Caco-2 (cell line): ENCODE data around the gene PRR11. TPM values are rescaled to one million over a fixed set of nuclear protein-coding genes. Genes with fewer than 3 reads are reported as not detected.
A peak's percentile ranks its signal among the peaks of the same experiment; 100 is the strongest.

Source experiments
- BruUV-seq: library from RNA; stranded (reverse); fragments of 400-500 nt; replicated peaks from 2 replicates; lab custom pipeline; 2021; lab: Mats Ljungman, UMichigan
- CTCF ChIA-PET: fragments of 300-600 bp; sonication (Branson Sonifier 250); formaldehyde crosslinking; loops from one replicate; lab custom pipeline; 2022; ENCODE audit warnings: antibody characterized with exemption; lab: Charles Lee
- POLR2A ChIA-PET: fragments of 300-600 bp; sonication (Branson Sonifier 250); formaldehyde crosslinking; loops from one replicate; lab custom pipeline; 2022; ENCODE audit warnings: antibody characterized with exemption; lab: Charles Lee
- DNase-seq, 2 experiments: peaks; one replicate each; pipeline versions ENCODE4 v3.0.0 to v3.0.0-alpha.2; 2020 to 2022
- H3K27me3 ChIP-seq: replicated peaks from 2 replicates; pipeline ENCODE4 v1.6.0; 2011; ENCODE audit warnings: low read length; ENCODE audit not compliant: control insufficient read depth, insufficient read depth
- H3K36me3 ChIP-seq: 2 replicates; pipeline ENCODE4 v1.5.1; 2011; ENCODE audit warnings: low read length; ENCODE audit not compliant: control insufficient read depth, insufficient read depth
- H3K4me1 ChIP-seq: fragments of 250-450 bp; sonication (Bioruptor Pico); 2 replicates; pipeline ENCODE4 v1.5.1; 2020; ENCODE audit warnings: mild to moderate bottlenecking
- H3K4me3 ChIP-seq: 2 replicates; pipeline ENCODE4 v1.5.1; 2011; ENCODE audit warnings: low read depth, mild to moderate bottlenecking, control low read depth, low read length
- H3K9me3 ChIP-seq: fragments of 250-450 bp; sonication (Bioruptor Pico); 2 replicates; pipeline ENCODE4 v1.5.1; 2020; ENCODE audit warnings: mild to moderate bottlenecking, moderate library complexity
- H3K27ac Mint-ChIP-seq: one replicate; pipeline ENCODE4 v1.8.0; 2022; ENCODE audit warnings: mixed read lengths; ENCODE audit not compliant: unreplicated experiment
- H3K27me3 Mint-ChIP-seq: one replicate; pipeline ENCODE4 v1.8.0; 2022; ENCODE audit warnings: mixed read lengths; ENCODE audit not compliant: insufficient read depth, unreplicated experiment
- H3K36me3 Mint-ChIP-seq: one replicate; pipeline ENCODE4 v1.8.0; 2022; ENCODE audit warnings: mild to moderate bottlenecking, mixed read lengths; ENCODE audit not compliant: insufficient read depth, unreplicated experiment
- H3K4me1 Mint-ChIP-seq: one replicate; pipeline ENCODE4 v1.8.0; 2022; ENCODE audit warnings: low read depth, mixed read lengths; ENCODE audit not compliant: unreplicated experiment
- H3K4me3 Mint-ChIP-seq: one replicate; pipeline ENCODE4 v1.8.0; 2022; ENCODE audit warnings: mild to moderate bottlenecking, moderate library complexity, mixed read lengths; ENCODE audit not compliant: unreplicated experiment
- H3K9me3 Mint-ChIP-seq: one replicate; pipeline ENCODE4 v1.8.0; 2022; ENCODE audit warnings: mixed read lengths; ENCODE audit not compliant: unreplicated experiment
- intact Hi-C: fragments of 100-400 bp; cut with micrococcal nuclease; formaldehyde crosslinking; loops from one replicate; pipeline ENCODE4 v1.10.0; 2022; ENCODE audit not compliant: unreplicated experiment
- total RNA-seq: library from RNA; stranded (reverse); gene quantifications from 2 replicates; pipeline ENCODE4 v1.2.3, GENCODE V29; 2022
- TF ChIP-seq, protein P1 (sequence below), 2 experiments: fragments of 200-600 bp in 1 of 2; IDR thresholded peaks; 1 replicate in 1 of 2; 2 replicates in 1 of 2; pipeline versions ENCODE4 v1.5.1 to v1.8.0; 2011 to 2022; ENCODE audit warnings: antibody characterized with exemption in 1 of 2, control low read depth in 1 of 2, inconsistent platforms in 1 of 2, low read depth in 1 of 2, low read length in 1 of 2, mild to moderate bottlenecking in 1 of 2, moderate library complexity in 1 of 2; ENCODE audit not compliant: insufficient read depth in 1 of 2, severe bottlenecking in 1 of 2, unreplicated experiment in 1 of 2

Gene PRR11
- total RNA-seq, 1 experiment from 2014 or later: 89.9 TPM

DNA sequence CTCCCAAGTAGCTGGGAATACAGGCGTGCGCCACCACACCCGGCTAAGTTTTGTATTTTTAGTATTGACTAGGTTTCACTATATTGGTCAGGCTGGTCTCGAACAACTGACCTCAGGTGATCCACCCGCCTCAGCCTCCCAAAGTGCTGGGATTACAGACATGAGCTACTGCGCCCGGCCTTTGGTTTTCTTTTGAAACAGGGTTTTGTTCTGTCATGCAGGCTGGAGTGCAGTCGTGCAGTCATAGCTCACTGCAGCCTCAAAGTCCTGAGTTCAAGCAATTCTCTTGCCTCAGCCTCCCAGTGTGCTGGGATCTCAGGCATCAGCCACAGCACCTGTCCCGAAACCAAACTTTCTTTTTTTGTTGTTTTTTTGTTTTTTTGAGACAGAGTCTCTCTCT is 25.1 kb downstream of the PRR11 start:
- CTCF ChIA-PET: no interaction called here
- TF ChIP-seq, protein P1, sequence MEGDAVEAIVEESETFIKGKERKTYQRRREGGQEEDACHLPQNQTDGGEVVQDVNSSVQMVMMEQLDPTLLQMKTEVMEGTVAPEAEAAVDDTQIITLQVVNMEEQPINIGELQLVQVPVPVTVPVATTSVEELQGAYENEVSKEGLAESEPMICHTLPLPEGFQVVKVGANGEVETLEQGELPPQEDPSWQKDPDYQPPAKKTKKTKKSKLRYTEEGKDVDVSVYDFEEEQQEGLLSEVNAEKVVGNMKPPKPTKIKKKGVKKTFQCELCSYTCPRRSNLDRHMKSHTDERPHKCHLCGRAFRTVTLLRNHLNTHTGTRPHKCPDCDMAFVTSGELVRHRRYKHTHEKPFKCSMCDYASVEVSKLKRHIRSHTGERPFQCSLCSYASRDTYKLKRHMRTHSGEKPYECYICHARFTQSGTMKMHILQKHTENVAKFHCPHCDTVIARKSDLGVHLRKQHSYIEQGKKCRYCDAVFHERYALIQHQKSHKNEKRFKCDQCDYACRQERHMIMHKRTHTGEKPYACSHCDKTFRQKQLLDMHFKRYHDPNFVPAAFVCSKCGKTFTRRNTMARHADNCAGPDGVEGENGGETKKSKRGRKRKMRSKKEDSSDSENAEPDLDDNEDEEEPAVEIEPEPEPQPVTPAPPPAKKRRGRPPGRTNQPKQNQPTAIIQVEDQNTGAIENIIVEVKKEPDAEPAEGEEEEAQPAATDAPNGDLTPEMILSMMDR (IDR thresholded peaks at IDR 0.05; ENCODE audit: insufficient read depth in 1 of 2, low read depth in 1 of 2, low read length in 1 of 2, severe bottlenecking in 1 of 2, unreplicated experiment in 1 of 2): no peak
- no peaks in the 10 kb centered on the region for H3K4me1 ChIP-seq
- no peaks in the 10 kb centered on the region for H3K9me3 ChIP-seq
- no peaks in the 10 kb centered on the region for H3K27me3 Mint-ChIP-seq
- BruUV-seq: no TSS peak
- H3K36me3 Mint-ChIP-seq: peaks cover 34% of the 10 kb centered on the region
- H3K4me3 ChIP-seq: no peak overlapping the region
- no peaks in the 10 kb centered on the region for H3K27me3 ChIP-seq
- no peaks in the 10 kb centered on the region for H3K9me3 Mint-ChIP-seq
- no peak for DNase-seq
- POLR2A ChIA-PET: no interaction called here
- H3K4me3 Mint-ChIP-seq: no peak overlapping the region
- H3K27ac Mint-ChIP-seq: no peak overlapping the region
- no peaks in the 10 kb centered on the region; the same call in 1 of the 2 replicates for H3K36me3 ChIP-seq
- H3K4me1 Mint-ChIP-seq: no peaks in the 10 kb centered on the region
- intact Hi-C loops: no loop called here

GRCh38 chr17:59181481-59181880 is 25.9 kb downstream of the PRR11 start:
- ChIA-PET POLR2A (no interaction called here), CTCF (interaction anchor here (0.6 kb wide), 1 partner anchor 337 kb away, joined by 5 read pairs; no protein-coding TSS in a partner anchor)
- no TSS peak for BruUV-seq

GRCh38 chr17:59185997-59186396 is 30.5 kb downstream of the PRR11 start:
- no peaks in the 10 kb centered on the region for H3K4me1 Mint-ChIP-seq
- H3K36me3 Mint-ChIP-seq: peaks cover 64% of the 10 kb centered on the region
- H3K4me3 ChIP-seq: no peak overlapping the region
- TF ChIP-seq, protein P1 (IDR thresholded peaks at IDR 0.05; ENCODE audit: insufficient read depth in 1 of 2, low read depth in 1 of 2, low read length in 1 of 2, severe bottlenecking in 1 of 2, unreplicated experiment in 1 of 2): no peak
- H3K27me3 Mint-ChIP-seq: no peaks in the 10 kb centered on the region
- CTCF ChIA-PET: no interaction called here
- H3K9me3 Mint-ChIP-seq: no peaks in the 10 kb centered on the region
- H3K36me3 ChIP-seq: peaks cover 1% of the 10 kb centered on the region
- H3K27me3 ChIP-seq: no peaks in the 10 kb centered on the region
- no peaks in the 10 kb centered on the region for H3K9me3 ChIP-seq
- intact Hi-C loops: no loop called here
- no peak overlapping the region for H3K4me3 Mint-ChIP-seq
- no peak for DNase-seq
- no peak overlapping the region for H3K27ac Mint-ChIP-seq
- POLR2A ChIA-PET: no interaction called here
- BruUV-seq: no TSS peak
- no peaks in the 10 kb centered on the region for H3K4me1 ChIP-seq

More at GRCh38 chr17:59181481-59181880, 25.9 kb downstream of the PRR11 start:
- H3K9me3 Mint-ChIP-seq: no peaks in the 10 kb centered on the region
- no peaks in the 10 kb centered on the region for H3K4me1 Mint-ChIP-seq
- intact Hi-C loops: no loop called here
- H3K4me3 Mint-ChIP-seq: no peak overlapping the region
- Histone ChIP-seq H3K4me1 (no peaks in the 10 kb centered on the region), H3K27me3 (no peaks in the 10 kb centered on the region), H3K9me3 (no peaks in the 10 kb centered on the region), H3K36me3 (no peaks in the 10 kb centered on the region; the same call in 1 of the 2 replicates), H3K4me3 (no peak overlapping the region)
- no peaks in the 10 kb centered on the region for H3K27me3 Mint-ChIP-seq
- DNase-seq: no peak
- peak overlapping the region; percentile 1 for H3K27ac Mint-ChIP-seq
- TF ChIP-seq, protein P1 (IDR thresholded peaks at IDR 0.05; ENCODE audit: insufficient read depth in 1 of 2, low read depth in 1 of 2, low read length in 1 of 2, severe bottlenecking in 1 of 2, unreplicated experiment in 1 of 2): no peak
- peaks cover 43% of the 10 kb centered on the region for H3K36me3 Mint-ChIP-seq
